ENCODE data around the gene ANGPTL4.
"Not testable (repeated sequence)": the region's sequence is repeated elsewhere in the genome, so short reads cannot be mapped to it uniquely, and the experiment has no call there.

ANGPTL4 gene

DNA sequence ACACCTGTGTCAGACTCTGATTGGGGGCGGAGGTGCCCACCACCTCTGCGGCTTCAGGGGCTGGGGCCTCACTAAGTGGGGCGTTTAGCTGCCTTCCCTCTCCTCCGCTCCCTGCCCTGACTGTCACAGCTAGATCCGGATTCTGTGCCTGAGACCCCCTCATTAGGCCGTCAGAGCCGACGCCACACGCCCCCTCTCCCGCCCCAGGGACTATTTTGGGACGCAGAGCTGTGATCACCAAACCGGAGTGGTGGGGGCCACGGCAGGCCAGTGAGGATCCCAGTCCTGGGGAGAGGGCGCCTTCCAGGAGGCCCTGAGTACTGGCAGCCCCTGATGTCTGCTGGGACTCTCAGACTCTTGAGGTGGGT, 21.7 kb upstream of the ANGPTL4 start:
- no peak for TF ChIP-seq CTCF (IDR thresholded peaks at IDR 0.05; ENCODE audit: low read depth, low read length)
- DNase-seq (ENCODE audit: low read depth in 2 of 2) = no peak
- peak overlapping the region in 1 of 2 donors; percentile 21 for H3K4me3 ChIP-seq (replicated peaks in 1 of 2; ENCODE audit: low read depth in 2 of 2, low read length in 2 of 2)

GRCh38 chr19:8342684-8343482, 21.1 kb upstream of the ANGPTL4 start, which contains the start of gene KANK3:
Gene KANK3, minus strand, starts transcription at chr19:8343262. Its CDS starts 5,434 bp downstream, at chr19:8337828.
- TF ChIP-seq CTCF (IDR thresholded peaks at IDR 0.05; ENCODE audit: low read depth, low read length) = no peak
- H3K4me3 ChIP-seq (replicated peaks in 1 of 2; ENCODE audit: low read depth in 2 of 2, low read length in 2 of 2) = peak within 1 kb of the TSS; percentile 43 to 55
- peak; percentile 97 for DNase-seq (ENCODE audit: low read depth in 2 of 2)

DNA sequence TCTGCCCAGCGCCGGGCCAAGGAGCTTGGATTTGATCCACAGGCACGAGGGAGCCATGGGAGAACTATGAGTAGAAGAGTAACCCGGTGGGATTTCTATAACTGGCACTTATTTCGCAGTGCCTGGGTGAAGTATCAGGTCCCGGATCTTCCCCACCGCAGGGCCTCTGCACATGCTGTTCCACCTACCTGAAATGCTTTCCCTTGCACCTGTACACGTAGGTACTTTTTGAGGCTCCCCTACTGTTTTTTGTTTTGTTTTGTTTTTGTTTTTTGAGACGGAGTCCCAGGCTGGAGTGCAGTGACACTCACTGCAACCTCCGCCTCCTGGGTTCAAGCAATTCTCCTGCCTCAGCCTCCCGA, 20.5 kb upstream of the ANGPTL4 start:
- no peak for TF ChIP-seq CTCF (IDR thresholded peaks at IDR 0.05; ENCODE audit: low read depth, low read length)
- peak overlapping the region; percentile 43 to 55 for H3K4me3 ChIP-seq (replicated peaks in 1 of 2; ENCODE audit: low read depth in 2 of 2, low read length in 2 of 2)
- DNase-seq (ENCODE audit: low read depth in 2 of 2) = no peak

DNA sequence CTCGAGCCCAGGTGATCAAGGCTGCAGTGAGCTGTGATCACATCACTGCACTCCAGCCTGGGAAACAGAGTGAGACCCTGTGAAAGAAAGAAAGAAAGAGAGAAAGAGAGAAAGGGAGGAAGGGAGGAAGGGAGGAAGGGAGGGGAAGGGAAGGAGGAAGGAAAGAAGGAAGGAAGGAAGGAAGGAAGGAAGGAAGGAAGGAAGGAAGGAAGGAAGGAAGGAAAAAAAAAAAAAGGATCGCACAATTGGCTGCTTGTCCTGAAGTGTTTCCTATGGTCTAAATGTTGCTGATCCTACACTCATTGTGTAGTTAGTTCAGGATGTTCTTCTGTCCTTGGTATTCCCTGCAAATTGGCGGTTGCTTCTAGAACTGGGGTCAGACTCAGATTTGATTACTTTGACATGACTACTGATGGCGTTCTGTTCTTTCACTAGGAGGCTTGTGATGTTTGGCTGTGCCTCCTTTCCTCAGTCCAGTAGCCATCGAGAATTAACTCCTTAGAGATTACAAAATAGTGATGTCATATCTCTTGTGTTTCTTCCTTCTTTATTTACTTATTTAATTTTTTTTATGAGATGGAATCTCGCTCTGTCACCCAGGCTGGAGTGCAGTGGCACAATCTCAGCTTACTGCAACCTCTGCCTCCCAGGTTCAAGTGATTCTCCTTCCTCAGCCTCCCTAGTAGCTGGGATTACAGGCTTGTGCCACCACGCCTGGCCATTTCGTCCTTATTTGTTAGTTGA, 14.2 kb upstream of the ANGPTL4 start:
- not testable (repeated sequence) for DNase-seq (ENCODE audit: low read depth in 2 of 2); H3K4me3 ChIP-seq (replicated peaks in 1 of 2; ENCODE audit: low read depth in 2 of 2, low read length in 2 of 2)

DNA sequence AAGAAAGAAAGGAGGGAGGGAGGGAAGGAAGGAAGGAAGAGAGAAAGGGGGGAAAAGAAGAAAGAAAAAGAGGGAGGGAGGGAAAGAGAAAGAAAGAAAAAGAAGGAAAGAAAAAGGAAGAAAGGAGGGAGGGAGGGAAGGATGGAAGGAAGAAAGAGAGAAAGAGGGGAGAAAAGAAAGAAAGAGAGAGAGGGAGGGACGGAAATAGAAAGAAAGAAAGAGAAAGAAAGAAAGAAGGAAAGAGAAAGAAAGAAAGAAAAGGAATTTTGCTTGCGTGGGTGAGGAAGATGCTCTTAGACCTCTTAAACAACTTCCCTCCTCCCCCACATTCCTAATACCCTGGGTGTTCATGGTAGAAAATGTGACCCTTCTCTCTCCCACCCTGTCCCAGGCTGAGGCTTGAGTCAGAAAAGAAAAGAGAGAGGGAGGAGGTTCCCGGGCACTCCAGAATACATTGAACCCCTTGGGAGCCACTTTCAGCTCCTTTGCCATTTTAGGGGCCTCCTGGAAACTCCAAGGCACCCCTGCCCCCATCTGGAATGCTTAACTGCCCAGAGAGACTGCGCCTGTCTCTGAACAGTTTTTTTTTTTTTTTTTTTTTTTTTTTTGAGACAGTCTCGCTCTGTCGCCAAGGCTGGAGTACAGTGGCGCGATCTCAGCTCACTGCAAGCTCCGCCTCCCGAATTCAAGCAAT, 11.7 kb upstream of the ANGPTL4 start:
- peak overlapping the region in 1 of 2 donors; percentile 26 for H3K4me3 ChIP-seq (replicated peaks in 1 of 2; ENCODE audit: low read depth in 2 of 2, low read length in 2 of 2)
- no peak for TF ChIP-seq CTCF (IDR thresholded peaks at IDR 0.05; ENCODE audit: low read depth, low read length)
- DNase-seq (ENCODE audit: low read depth in 2 of 2) = peak; percentile 61 to 65

GRCh38 chr19:8352845-8353244, 11.1 kb upstream of the ANGPTL4 start:
- DNase-seq (ENCODE audit: low read depth in 2 of 2); H3K4me3 ChIP-seq (replicated peaks in 1 of 2; ENCODE audit: low read depth in 2 of 2, low read length in 2 of 2): not testable (repeated sequence)

DNA sequence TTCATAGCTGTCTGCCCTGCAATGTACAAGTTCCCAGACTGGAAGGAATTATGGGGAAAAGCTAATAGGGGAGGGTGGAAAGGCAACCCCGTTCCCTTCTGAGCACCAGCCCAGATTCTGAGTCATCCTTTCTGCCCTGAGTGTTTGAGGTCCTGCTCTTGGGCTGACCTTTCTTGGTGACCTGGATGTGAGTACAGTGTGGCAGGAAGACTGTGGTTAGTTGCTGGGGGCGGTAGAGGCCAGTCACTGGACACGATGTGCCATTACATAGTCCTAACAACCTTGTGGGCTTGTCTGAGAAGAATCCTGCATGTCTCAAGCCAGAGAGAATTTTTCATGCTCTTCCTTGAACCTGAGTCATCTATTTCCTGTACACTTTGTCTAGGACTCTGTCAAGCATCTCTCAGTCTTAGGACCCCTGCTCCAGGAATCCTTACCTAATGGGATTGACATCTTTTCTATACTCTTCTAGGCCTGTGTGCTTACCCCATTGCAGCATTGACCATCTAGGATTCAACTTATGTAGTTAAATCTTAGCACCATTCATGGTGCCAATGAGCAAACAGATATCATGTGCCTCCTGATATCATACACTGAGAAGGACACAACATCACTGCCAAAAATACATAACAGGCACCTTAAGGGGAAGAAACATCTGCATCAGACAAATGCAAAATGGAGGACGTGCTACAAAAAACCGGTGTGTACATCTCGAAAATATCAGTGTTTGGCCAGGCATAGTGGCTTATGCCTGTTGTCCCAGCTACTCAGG, 8.1 kb upstream of the ANGPTL4 start:
- peak; percentile 97 to 99 for DNase-seq (ENCODE audit: low read depth in 2 of 2)
- no peak overlapping the region for H3K4me3 ChIP-seq (replicated peaks in 1 of 2; ENCODE audit: low read depth in 2 of 2, low read length in 2 of 2)
- TF ChIP-seq CTCF (IDR thresholded peaks at IDR 0.05; ENCODE audit: low read depth, low read length) = no peak

All from cardiac fibroblast (primary cell).